Thyroid gland (tissue), 4 donors: ENCODE results near the gene ARL17B.

Source experiments
- POLR2A ChIP-seq, 2 donors: fragments of 450-650 bp; IDR thresholded peaks; one replicate each; pipeline ENCODE4 v1.6.1; 2017; ENCODE audit warnings: antibody characterized with exemption in 2 of 2, mild to moderate bottlenecking in 2 of 2, moderate library complexity in 1 of 2
- TF ChIP-seq, protein P1 (sequence below), 6 experiments: fragments of 200-600 bp in 3 of 6; fragments of 450-650 bp in 3 of 6; sonication (generic) in 3 of 6; IDR thresholded peaks; one replicate each; pipeline ENCODE4 v1.5.1; 2016 to 2019; ENCODE audit warnings: antibody characterized with exemption in 6 of 6, mild to moderate bottlenecking in 2 of 6, inconsistent platforms in 1 of 6, moderate library complexity in 1 of 6

DNA sequence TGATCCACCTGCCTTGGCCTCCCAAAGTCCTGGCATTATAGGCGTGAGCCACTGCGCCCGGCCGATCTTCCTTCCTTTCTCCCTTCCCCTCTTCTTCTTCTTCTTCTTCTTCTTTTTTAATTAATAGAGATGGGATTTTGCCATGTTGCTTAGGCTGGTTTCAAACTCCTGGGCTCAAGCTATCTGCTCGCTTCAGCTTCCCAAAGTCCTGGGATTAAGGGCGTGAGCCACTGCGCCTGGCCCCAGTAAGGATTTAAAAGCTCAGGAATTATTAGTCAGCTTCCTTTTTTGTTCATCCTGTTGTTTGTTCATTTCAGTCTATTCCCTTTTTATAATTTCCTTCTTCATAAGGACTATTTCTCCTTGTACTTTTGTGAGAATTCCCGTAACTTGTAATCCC lies 99.3 kb downstream of the ARL17B start:
- no peak for TF ChIP-seq POLR2A (IDR thresholded peaks at IDR 0.05)
- TF ChIP-seq, protein P1, sequence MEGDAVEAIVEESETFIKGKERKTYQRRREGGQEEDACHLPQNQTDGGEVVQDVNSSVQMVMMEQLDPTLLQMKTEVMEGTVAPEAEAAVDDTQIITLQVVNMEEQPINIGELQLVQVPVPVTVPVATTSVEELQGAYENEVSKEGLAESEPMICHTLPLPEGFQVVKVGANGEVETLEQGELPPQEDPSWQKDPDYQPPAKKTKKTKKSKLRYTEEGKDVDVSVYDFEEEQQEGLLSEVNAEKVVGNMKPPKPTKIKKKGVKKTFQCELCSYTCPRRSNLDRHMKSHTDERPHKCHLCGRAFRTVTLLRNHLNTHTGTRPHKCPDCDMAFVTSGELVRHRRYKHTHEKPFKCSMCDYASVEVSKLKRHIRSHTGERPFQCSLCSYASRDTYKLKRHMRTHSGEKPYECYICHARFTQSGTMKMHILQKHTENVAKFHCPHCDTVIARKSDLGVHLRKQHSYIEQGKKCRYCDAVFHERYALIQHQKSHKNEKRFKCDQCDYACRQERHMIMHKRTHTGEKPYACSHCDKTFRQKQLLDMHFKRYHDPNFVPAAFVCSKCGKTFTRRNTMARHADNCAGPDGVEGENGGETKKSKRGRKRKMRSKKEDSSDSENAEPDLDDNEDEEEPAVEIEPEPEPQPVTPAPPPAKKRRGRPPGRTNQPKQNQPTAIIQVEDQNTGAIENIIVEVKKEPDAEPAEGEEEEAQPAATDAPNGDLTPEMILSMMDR (IDR thresholded peaks at IDR 0.05): no peak
